ENCODE results near the gene NOL4L.

NOL4L gene, protein sequence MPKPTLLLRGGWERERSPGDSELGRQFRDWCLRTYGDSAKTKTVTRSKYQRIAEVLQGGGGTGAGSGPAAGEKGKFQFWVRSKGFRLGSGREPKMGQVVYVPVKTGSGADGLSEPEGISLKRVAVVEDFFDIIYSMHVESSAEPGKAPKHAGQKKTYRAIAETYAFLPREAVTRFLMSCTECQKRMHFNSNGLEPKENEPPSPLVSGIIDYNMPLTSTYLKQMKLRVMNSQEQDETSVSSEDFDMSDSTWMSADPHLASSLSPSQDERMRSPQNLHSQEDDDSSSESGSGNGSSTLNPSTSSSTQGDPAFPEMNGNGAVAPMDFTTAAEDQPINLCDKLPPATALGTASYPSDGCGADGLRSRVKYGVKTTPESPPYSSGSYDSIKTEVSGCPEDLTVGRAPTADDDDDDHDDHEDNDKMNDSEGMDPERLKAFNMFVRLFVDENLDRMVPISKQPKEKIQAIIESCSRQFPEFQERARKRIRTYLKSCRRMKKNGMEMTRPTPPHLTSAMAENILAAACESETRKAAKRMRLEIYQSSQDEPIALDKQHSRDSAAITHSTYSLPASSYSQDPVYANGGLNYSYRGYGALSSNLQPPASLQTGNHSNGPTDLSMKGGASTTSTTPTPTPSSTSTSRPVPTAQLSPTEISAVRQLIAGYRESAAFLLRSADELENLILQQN

DNA sequence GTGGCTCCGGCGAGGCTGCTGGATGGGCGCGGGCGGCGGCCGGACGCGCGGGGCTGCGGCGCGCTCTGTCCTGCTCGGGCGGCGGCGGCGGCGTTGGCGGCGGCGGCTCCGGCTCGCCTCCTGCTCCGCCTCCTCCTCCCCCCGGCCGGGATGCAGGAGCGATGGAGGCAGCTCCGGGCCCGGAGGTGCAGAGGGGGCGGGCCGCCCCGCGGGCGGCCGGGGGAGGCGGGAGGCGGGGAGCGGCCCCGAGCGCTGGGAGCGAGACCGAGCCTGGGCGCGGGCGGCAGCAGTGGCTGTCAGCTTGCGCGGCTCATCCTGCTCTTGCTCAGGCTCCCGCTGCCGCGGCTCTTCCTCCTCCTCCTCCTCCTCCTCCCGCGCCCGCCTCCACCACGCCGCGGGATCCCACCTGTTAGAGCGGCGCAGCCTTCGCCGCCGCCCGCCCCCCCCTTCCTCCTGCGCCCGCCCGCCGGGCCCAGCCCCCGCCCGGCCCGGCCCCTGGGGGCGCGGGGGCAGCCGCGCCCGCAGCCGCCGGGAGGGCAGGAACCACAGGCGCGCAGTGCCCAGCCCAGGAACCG is at the start of gene NOL4L:
Gene NOL4L, minus strand, starts transcription at position 323 of the 575 bp plus-strand sequence. CDS start 443 bp downstream, outside the sequence.
- TF ChIP-seq ARNTL (CRISPR knock-in tag; IDR thresholded peaks at IDR 0.05; ENCODE audit: borderline replicate concordance, low read depth) (no peak), GLIS3 (CRISPR knock-in tag; IDR thresholded peaks at IDR 0.05) (no peak), RARB (CRISPR knock-in tag; IDR thresholded peaks at IDR 0.05) (no peak), ZNF565 (CRISPR knock-in tag; conservative IDR thresholded peaks at IDR 0.05; ENCODE audit: low read depth) (no peak), ZNF70 (CRISPR knock-in tag; IDR thresholded peaks at IDR 0.05) (no peak), ISL1 (CRISPR knock-in tag; IDR thresholded peaks at IDR 0.05) (no peak), ESRRG (CRISPR knock-in tag; IDR thresholded peaks at IDR 0.05) (no peak), TOX (CRISPR knock-in tag; IDR thresholded peaks at IDR 0.05; ENCODE audit: borderline replicate concordance) (no peak)
- TF ChIP-seq, protein P1, sequence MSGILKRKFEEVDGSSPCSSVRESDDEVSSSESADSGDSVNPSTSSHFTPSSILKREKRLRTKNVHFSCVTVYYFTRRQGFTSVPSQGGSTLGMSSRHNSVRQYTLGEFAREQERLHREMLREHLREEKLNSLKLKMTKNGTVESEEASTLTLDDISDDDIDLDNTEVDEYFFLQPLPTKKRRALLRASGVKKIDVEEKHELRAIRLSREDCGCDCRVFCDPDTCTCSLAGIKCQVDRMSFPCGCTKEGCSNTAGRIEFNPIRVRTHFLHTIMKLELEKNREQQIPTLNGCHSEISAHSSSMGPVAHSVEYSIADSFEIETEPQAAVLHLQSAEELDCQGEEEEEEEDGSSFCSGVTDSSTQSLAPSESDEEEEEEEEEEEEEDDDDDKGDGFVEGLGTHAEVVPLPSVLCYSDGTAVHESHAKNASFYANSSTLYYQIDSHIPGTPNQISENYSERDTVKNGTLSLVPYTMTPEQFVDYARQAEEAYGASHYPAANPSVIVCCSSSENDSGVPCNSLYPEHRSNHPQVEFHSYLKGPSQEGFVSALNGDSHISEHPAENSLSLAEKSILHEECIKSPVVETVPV (CRISPR knock-in tag; IDR thresholded peaks at IDR 0.05) = no peak
- TF ChIP-seq, protein P2, sequence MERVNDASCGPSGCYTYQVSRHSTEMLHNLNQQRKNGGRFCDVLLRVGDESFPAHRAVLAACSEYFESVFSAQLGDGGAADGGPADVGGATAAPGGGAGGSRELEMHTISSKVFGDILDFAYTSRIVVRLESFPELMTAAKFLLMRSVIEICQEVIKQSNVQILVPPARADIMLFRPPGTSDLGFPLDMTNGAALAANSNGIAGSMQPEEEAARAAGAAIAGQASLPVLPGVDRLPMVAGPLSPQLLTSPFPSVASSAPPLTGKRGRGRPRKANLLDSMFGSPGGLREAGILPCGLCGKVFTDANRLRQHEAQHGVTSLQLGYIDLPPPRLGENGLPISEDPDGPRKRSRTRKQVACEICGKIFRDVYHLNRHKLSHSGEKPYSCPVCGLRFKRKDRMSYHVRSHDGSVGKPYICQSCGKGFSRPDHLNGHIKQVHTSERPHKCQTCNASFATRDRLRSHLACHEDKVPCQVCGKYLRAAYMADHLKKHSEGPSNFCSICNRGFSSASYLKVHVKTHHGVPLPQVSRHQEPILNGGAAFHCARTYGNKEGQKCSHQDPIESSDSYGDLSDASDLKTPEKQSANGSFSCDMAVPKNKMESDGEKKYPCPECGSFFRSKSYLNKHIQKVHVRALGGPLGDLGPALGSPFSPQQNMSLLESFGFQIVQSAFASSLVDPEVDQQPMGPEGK (CRISPR knock-in tag; IDR thresholded peaks at IDR 0.05; ENCODE audit: borderline replicate concordance) = no peak
- peak; percentile 12; the same call in 2 of the 3 replicates for ATAC-seq

DNA sequence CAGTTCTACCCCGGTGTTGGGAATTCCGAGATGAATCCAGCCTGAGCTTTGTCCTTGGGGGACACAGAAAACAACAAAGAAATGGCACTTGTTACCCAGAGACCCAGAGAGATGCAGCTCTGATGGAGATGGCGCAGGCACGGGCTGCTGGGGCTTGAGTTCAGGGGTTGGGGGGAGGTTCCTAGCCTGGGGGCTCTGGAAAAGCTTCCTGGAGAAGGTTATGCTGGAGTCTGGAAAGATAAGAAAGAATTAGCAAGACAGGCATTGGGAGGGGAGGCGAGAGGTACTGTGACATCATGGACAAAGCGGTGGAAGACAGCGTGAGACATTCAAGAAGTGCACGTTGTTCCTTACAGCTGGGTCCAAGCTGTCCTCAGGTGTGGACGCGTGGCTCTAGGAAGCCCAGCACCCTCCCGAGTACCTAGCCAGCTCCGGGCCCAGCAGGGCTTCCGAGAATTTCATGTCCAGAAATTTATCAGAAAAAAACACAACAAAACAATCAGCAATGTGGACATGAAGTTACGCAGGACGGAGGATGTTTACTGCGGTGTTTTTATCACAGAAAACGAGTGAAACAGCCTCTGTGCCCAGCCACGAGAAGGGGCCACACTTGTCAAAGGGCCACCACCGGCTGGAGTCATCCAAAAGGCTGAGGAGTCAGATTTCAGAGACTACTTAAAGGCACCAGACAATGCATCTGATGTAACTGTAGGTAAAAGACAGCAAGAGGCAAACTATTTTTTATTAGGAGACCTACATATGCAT is 49.1 kb upstream of the NOL4L start:
- ATAC-seq = no peak
- TF ChIP-seq, protein P3, sequence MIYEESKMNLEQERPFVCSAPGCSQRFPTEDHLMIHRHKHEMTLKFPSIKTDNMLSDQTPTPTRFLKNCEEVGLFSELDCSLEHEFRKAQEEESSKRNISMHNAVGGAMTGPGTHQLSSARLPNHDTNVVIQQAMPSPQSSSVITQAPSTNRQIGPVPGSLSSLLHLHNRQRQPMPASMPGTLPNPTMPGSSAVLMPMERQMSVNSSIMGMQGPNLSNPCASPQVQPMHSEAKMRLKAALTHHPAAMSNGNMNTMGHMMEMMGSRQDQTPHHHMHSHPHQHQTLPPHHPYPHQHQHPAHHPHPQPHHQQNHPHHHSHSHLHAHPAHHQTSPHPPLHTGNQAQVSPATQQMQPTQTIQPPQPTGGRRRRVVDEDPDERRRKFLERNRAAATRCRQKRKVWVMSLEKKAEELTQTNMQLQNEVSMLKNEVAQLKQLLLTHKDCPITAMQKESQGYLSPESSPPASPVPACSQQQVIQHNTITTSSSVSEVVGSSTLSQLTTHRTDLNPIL (CRISPR knock-in tag; IDR thresholded peaks at IDR 0.05; ENCODE audit: low read depth) = no peak
- TF ChIP-seq ZFP3 (CRISPR knock-in tag; IDR thresholded peaks at IDR 0.05) (no peak), ARNTL (CRISPR knock-in tag; IDR thresholded peaks at IDR 0.05; ENCODE audit: borderline replicate concordance, low read depth) (no peak), ZNF565 (CRISPR knock-in tag; conservative IDR thresholded peaks at IDR 0.05; ENCODE audit: low read depth) (no peak), GLIS3 (CRISPR knock-in tag; IDR thresholded peaks at IDR 0.05) (no peak), PPARA (CRISPR knock-in tag; IDR thresholded peaks at IDR 0.05; ENCODE audit: borderline replicate concordance) (no peak), ISL1 (CRISPR knock-in tag; IDR thresholded peaks at IDR 0.05) (no peak), ZFP30 (CRISPR knock-in tag; IDR thresholded peaks at IDR 0.05) (no peak), BACH2 (CRISPR knock-in tag; IDR thresholded peaks at IDR 0.05; ENCODE audit: borderline replicate concordance) (no peak), TOX (CRISPR knock-in tag; IDR thresholded peaks at IDR 0.05; ENCODE audit: borderline replicate concordance) (no peak), ESRRG (CRISPR knock-in tag; IDR thresholded peaks at IDR 0.05) (no peak)
- TF ChIP-seq, protein P4, sequence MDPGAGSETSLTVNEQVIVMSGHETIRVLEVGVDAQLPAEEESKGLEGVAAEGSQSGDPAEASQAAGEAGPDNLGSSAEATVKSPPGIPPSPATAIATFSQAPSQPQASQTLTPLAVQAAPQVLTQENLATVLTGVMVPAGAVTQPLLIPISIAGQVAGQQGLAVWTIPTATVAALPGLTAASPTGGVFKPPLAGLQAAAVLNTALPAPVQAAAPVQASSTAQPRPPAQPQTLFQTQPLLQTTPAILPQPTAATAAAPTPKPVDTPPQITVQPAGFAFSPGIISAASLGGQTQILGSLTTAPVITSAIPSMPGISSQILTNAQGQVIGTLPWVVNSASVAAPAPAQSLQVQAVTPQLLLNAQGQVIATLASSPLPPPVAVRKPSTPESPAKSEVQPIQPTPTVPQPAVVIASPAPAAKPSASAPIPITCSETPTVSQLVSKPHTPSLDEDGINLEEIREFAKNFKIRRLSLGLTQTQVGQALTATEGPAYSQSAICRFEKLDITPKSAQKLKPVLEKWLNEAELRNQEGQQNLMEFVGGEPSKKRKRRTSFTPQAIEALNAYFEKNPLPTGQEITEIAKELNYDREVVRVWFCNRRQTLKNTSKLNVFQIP (CRISPR knock-in tag; IDR thresholded peaks at IDR 0.05; ENCODE audit: borderline replicate concordance, low read depth) = no peak

DNA sequence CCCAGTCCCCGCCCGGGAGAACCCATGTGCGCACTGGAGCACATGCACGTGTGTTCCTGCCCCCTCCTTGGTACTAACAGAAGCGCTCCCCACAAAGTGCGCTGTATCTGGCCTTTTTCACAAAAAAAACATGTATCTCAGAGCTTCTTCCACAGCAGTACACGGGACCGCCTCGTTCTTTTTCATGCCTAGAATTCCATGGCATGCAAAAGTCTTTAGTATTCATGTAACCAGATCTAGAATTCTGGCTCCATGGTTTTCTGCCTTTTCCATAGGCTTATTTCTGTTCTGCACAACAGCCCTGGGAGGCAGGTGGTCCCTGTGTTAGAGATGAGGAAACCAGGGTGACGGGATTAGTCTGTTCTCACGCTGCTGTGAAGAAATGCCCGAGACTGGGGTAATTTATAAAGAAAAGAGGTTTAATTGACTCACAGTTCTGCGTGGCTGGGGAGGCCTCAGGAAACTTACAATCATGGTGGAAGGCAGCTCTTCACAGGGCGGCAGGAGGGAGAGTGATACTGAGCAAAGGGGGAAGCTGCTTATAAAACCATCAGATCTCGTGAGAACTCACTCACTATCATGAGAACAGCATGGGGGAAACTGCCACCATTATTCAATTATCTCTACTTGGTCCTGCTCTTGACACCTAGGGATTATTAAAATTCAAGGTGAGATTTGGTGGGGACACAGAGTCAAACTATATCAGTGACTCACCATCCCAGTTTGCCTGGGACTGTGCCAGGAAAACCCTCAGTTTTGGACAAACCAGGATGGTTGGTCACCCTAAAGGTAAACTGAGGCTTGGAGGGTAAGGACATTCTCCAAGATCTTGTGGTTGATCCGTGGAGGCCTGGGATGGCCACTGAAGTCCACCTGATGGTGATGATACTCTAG is 47.6 kb upstream of the NOL4L start:
- no peak for TF ChIP-seq PPARA (CRISPR knock-in tag; IDR thresholded peaks at IDR 0.05; ENCODE audit: borderline replicate concordance)
- no peak for ATAC-seq

Measured in SK-N-SH treated with all-trans-retinoic acid at 6 μM for 48 hours (cell line).